ENCODE results near the gene PDE6H. TPM values are rescaled to one million over a fixed set of nuclear protein-coding genes. Genes with fewer than 3 reads are reported as not detected.

PDE6H gene
- total RNA-seq, 1 experiment from 2014 or later = not detected

GRCh38 chr12:14997998-14998397, 25.2 kb downstream of the PDE6H start:
- Histone ChIP-seq H3K9me3 (no peaks in the 10 kb centered on the region), H3K4me1 (0 out of 2 replicates have a peak, but pooled peaks cover 4% of the 10 kb centered on the region), H3K4me3 (ENCODE audit: low read depth, low read length) (no peak overlapping the region), H3K36me3 (ENCODE audit: control insufficient read depth, insufficient read depth, low read length) (no peaks in the 10 kb centered on the region), H3K27me3 (replicated peaks; ENCODE audit: control insufficient read depth, insufficient read depth, low read length) (peaks cover 2% of the 10 kb centered on the region; the same call in 1 of the 2 replicates)
- ChIA-PET CTCF (no interaction called here), POLR2A (no interaction called here)
- Mint-ChIP-seq H3K36me3 (ENCODE audit: insufficient read depth, unreplicated experiment) (no peaks in the 10 kb centered on the region), H3K27me3 (ENCODE audit: insufficient read depth, unreplicated experiment) (peaks cover 18% of the 10 kb centered on the region), H3K27ac (ENCODE audit: unreplicated experiment) (no peak overlapping the region), H3K4me3 (ENCODE audit: unreplicated experiment) (no peak overlapping the region), H3K9me3 (ENCODE audit: unreplicated experiment) (no peaks in the 10 kb centered on the region), H3K4me1 (ENCODE audit: low read depth, unreplicated experiment) (peaks cover 7% of the 10 kb centered on the region)
- no peak for DNase-seq
- TF ChIP-seq CTCF (IDR thresholded peaks at IDR 0.05; ENCODE audit: insufficient read depth in 1 of 2, low read depth in 1 of 2, low read length in 1 of 2, severe bottlenecking in 1 of 2, unreplicated experiment in 1 of 2) = no peak
- intact Hi-C loops (cut with micrococcal nuclease; ENCODE audit: unreplicated experiment) = no loop called here
- no TSS peak for BruUV-seq (replicated peaks)

GRCh38 chr12:14999021-14999694, 26.3 kb downstream of the PDE6H start:
- no peaks in the 10 kb centered on the region for H3K36me3 ChIP-seq (ENCODE audit: control insufficient read depth, insufficient read depth, low read length)
- 0 out of 2 replicates have a peak, but pooled peaks cover 4% of the 10 kb centered on the region for H3K4me1 ChIP-seq
- no peaks in the 10 kb centered on the region for H3K9me3 ChIP-seq
- Mint-ChIP-seq H3K27me3 (ENCODE audit: insufficient read depth, unreplicated experiment) (peaks cover 21% of the 10 kb centered on the region), H3K9me3 (ENCODE audit: unreplicated experiment) (no peaks in the 10 kb centered on the region), H3K27ac (ENCODE audit: unreplicated experiment) (no peak overlapping the region), H3K36me3 (ENCODE audit: insufficient read depth, unreplicated experiment) (no peaks in the 10 kb centered on the region), H3K4me1 (ENCODE audit: low read depth, unreplicated experiment) (peaks cover 7% of the 10 kb centered on the region), H3K4me3 (ENCODE audit: unreplicated experiment) (no peak overlapping the region)
- TF ChIP-seq CTCF (IDR thresholded peaks at IDR 0.05; ENCODE audit: insufficient read depth in 1 of 2, low read depth in 1 of 2, low read length in 1 of 2, severe bottlenecking in 1 of 2, unreplicated experiment in 1 of 2) = no peak
- H3K27me3 ChIP-seq (replicated peaks; ENCODE audit: control insufficient read depth, insufficient read depth, low read length) = peaks cover 2% of the 10 kb centered on the region; the same call in 1 of the 2 replicates
- no peak overlapping the region for H3K4me3 ChIP-seq (ENCODE audit: low read depth, low read length)
- DNase-seq = no peak
- no TSS peak for BruUV-seq (replicated peaks)
- ChIA-PET CTCF (no interaction called here), POLR2A (no interaction called here)
- intact Hi-C loops (cut with micrococcal nuclease; ENCODE audit: unreplicated experiment) = no loop called here

GRCh38 chr12:14999695-15000365, 27.0 kb downstream of the PDE6H start:
- intact Hi-C loops (cut with micrococcal nuclease; ENCODE audit: unreplicated experiment) = loop anchor here (5.0 kb wide), 1 partner anchor 152 kb away; no protein-coding TSS in a partner anchor
- ChIA-PET CTCF (no interaction called here), POLR2A (no interaction called here)
- DNase-seq = no peak
- no peak overlapping the region for H3K27ac Mint-ChIP-seq (ENCODE audit: unreplicated experiment)
- no peak for TF ChIP-seq CTCF (IDR thresholded peaks at IDR 0.05; ENCODE audit: insufficient read depth in 1 of 2, low read depth in 1 of 2, low read length in 1 of 2, severe bottlenecking in 1 of 2, unreplicated experiment in 1 of 2)
- peaks cover 7% of the 10 kb centered on the region for H3K4me1 Mint-ChIP-seq (ENCODE audit: low read depth, unreplicated experiment)
- no peaks in the 10 kb centered on the region for H3K36me3 ChIP-seq (ENCODE audit: control insufficient read depth, insufficient read depth, low read length)
- H3K4me3 Mint-ChIP-seq (ENCODE audit: unreplicated experiment) = no peak overlapping the region
- 0 out of 2 replicates have a peak, but pooled peaks cover 4% of the 10 kb centered on the region for H3K4me1 ChIP-seq
- no peaks in the 10 kb centered on the region for H3K36me3 Mint-ChIP-seq (ENCODE audit: insufficient read depth, unreplicated experiment)
- H3K27me3 ChIP-seq (replicated peaks; ENCODE audit: control insufficient read depth, insufficient read depth, low read length) = peaks cover 2% of the 10 kb centered on the region; the same call in 1 of the 2 replicates
- H3K27me3 Mint-ChIP-seq (ENCODE audit: insufficient read depth, unreplicated experiment) = peaks cover 21% of the 10 kb centered on the region
- no peak overlapping the region for H3K4me3 ChIP-seq (ENCODE audit: low read depth, low read length)
- no TSS peak for BruUV-seq (replicated peaks)
- no peaks in the 10 kb centered on the region for H3K9me3 Mint-ChIP-seq (ENCODE audit: unreplicated experiment)
- H3K9me3 ChIP-seq = no peaks in the 10 kb centered on the region
